ENCODE results near the gene CREB3L1. TPM values are rescaled to one million over a fixed set of nuclear protein-coding genes. Genes with fewer than 3 reads are reported as not detected.

The CREB3L1 gene
- total RNA-seq, 1 donor from 2014 or later: 9.8 TPM

GRCh38 chr11:46237248-46238077, 40.0 kb upstream of the CREB3L1 start:
- H3K9me3 Mint-ChIP-seq: no peaks in the 10 kb centered on the region
- no peak for DNase-seq (ENCODE audit: extremely low spot score, unreplicated experiment)
- H3K4me3 Mint-ChIP-seq: peak overlapping the region; percentile 91
- no peaks in the 10 kb centered on the region for H3K36me3 Mint-ChIP-seq
- peak overlapping the region; percentile 80 for H3K27ac Mint-ChIP-seq
- H3K27me3 Mint-ChIP-seq: peaks cover 45% of the 10 kb centered on the region
- TF ChIP-seq CTCF (conservative IDR thresholded peaks at IDR 0.05): no peak
- peaks cover 30% of the 10 kb centered on the region for H3K4me1 Mint-ChIP-seq (ENCODE audit: unreplicated experiment)

GRCh38 chr11:46238078-46238966, 39.1 kb upstream of the CREB3L1 start:
- Mint-ChIP-seq H3K27me3 (peaks cover 45% of the 10 kb centered on the region), H3K4me1 (ENCODE audit: unreplicated experiment) (peaks cover 37% of the 10 kb centered on the region), H3K27ac (peak overlapping the region; percentile 68)

GRCh38 chr11:46238967-46239800, 38.3 kb upstream of the CREB3L1 start:
- peaks cover 40% of the 10 kb centered on the region for H3K27me3 Mint-ChIP-seq
- peak; percentile 100 for TF ChIP-seq CTCF (conservative IDR thresholded peaks at IDR 0.05)

More at GRCh38 chr11:46238078-46238966, 39.1 kb upstream of the CREB3L1 start:
- Mint-ChIP-seq H3K9me3 (no peaks in the 10 kb centered on the region), H3K36me3 (no peaks in the 10 kb centered on the region), H3K4me3 (peak overlapping the region; percentile 84)
- no peak for DNase-seq (ENCODE audit: extremely low spot score, unreplicated experiment)
- no peak for TF ChIP-seq CTCF (conservative IDR thresholded peaks at IDR 0.05)

GRCh38 chr11:46239801-46240061, 37.7 kb upstream of the CREB3L1 start:
- Mint-ChIP-seq H3K4me1 (ENCODE audit: unreplicated experiment) (peaks cover 35% of the 10 kb centered on the region), H3K27me3 (peaks cover 35% of the 10 kb centered on the region), H3K4me3 (peak overlapping the region; percentile 84), H3K27ac (peak overlapping the region; percentile 64), H3K36me3 (no peaks in the 10 kb centered on the region), H3K9me3 (no peaks in the 10 kb centered on the region)
- no peak for DNase-seq (ENCODE audit: extremely low spot score, unreplicated experiment)
- no peak for TF ChIP-seq CTCF (conservative IDR thresholded peaks at IDR 0.05)

More at GRCh38 chr11:46238967-46239800, 38.3 kb upstream of the CREB3L1 start:
- peak overlapping the region; percentile 64 for H3K27ac Mint-ChIP-seq
- no peaks in the 10 kb centered on the region for H3K9me3 Mint-ChIP-seq
- no peaks in the 10 kb centered on the region for H3K36me3 Mint-ChIP-seq
- H3K4me1 Mint-ChIP-seq (ENCODE audit: unreplicated experiment): peaks cover 39% of the 10 kb centered on the region
- peak overlapping the region; percentile 84 for H3K4me3 Mint-ChIP-seq
- peak; percentile 90 for DNase-seq (ENCODE audit: extremely low spot score, unreplicated experiment)

- Mint-ChIP-seq H3K36me3 (no peaks in the 10 kb centered on the region), H3K4me3 (no peak overlapping the region), H3K9me3 (no peaks in the 10 kb centered on the region), H3K27me3 (peaks cover 29% of the 10 kb centered on the region), H3K27ac (no peak overlapping the region), H3K4me1 (ENCODE audit: unreplicated experiment) (peaks cover 35% of the 10 kb centered on the region)
- no peak for DNase-seq (ENCODE audit: extremely low spot score, unreplicated experiment)
- no peak for TF ChIP-seq CTCF (conservative IDR thresholded peaks at IDR 0.05)
Observed at GRCh38 chr11:46240371-46240770, 37.1 kb upstream of the CREB3L1 start.

Measured in type B pancreatic cell (in vitro differentiated cells).